Upper lobe of left lung (tissue), 4 donors: ENCODE data around the gene TELO2.

Source experiments
- POLR2A ChIP-seq, 4 donors: fragments of 450-650 bp; IDR thresholded peaks; one replicate each; pipeline ENCODE4 v1.5.1; 2016 to 2017; ENCODE audit warnings: antibody characterized with exemption in 4 of 4, mild to moderate bottlenecking in 2 of 4
- POLR2AphosphoS5 ChIP-seq, 2 donors: sonication (generic); formaldehyde crosslinking; IDR thresholded peaks; one replicate each; pipeline ENCODE4 v1.5.1; 2017; ENCODE audit warnings: antibody characterized with exemption in 2 of 2
- TF ChIP-seq, protein P1 (sequence below), 6 experiments: fragments of 450-650 bp in 4 of 6; fragments of 200-600 bp in 2 of 6; sonication (generic) in 2 of 6; IDR thresholded peaks; one replicate each; pipeline ENCODE4 v1.5.1; 2016 to 2019; ENCODE audit warnings: antibody characterized with exemption in 6 of 6

GRCh38 chr16:1458336-1458976, 34.7 kb upstream of the TELO2 start:
- TF ChIP-seq, protein P1, sequence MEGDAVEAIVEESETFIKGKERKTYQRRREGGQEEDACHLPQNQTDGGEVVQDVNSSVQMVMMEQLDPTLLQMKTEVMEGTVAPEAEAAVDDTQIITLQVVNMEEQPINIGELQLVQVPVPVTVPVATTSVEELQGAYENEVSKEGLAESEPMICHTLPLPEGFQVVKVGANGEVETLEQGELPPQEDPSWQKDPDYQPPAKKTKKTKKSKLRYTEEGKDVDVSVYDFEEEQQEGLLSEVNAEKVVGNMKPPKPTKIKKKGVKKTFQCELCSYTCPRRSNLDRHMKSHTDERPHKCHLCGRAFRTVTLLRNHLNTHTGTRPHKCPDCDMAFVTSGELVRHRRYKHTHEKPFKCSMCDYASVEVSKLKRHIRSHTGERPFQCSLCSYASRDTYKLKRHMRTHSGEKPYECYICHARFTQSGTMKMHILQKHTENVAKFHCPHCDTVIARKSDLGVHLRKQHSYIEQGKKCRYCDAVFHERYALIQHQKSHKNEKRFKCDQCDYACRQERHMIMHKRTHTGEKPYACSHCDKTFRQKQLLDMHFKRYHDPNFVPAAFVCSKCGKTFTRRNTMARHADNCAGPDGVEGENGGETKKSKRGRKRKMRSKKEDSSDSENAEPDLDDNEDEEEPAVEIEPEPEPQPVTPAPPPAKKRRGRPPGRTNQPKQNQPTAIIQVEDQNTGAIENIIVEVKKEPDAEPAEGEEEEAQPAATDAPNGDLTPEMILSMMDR (IDR thresholded peaks at IDR 0.05): no peak
- no peak for TF ChIP-seq POLR2A (IDR thresholded peaks at IDR 0.05)
- TF ChIP-seq POLR2AphosphoS5 (IDR thresholded peaks at IDR 0.05): no peak
